ENCODE results near the gene MYO9B. TPM values are rescaled to one million over a fixed set of nuclear protein-coding genes. Genes with fewer than 3 reads are reported as not detected.

The MYO9B gene
- total RNA-seq, 1 donor from 2014 or later: 123 TPM

GRCh38 chr19:17155251-17155650 lies 79.7 kb downstream of the MYO9B start:
- H3K4me1 Mint-ChIP-seq (ENCODE audit: low read depth, unreplicated experiment): no peaks in the 10 kb centered on the region
- Histone ChIP-seq H4K20me1 (ENCODE audit: insufficient read depth, low read length) (peaks cover 11% of the 10 kb centered on the region), H3K4me3 (ENCODE audit: insufficient read depth, low read depth, low read length) (no peak overlapping the region), H3K79me2 (ENCODE audit: insufficient read depth, low read length) (peaks cover 10% of the 10 kb centered on the region), H3K27ac (ENCODE audit: low read depth, low read length) (no peak overlapping the region), H3K9ac (ENCODE audit: low read length) (no peak overlapping the region), H3K36me3 (ENCODE audit: insufficient read depth, low read length) (peaks cover 51% of the 10 kb centered on the region), H2AFZ (ENCODE audit: low read depth, low read length) (no peak overlapping the region), H3K4me2 (ENCODE audit: low read length) (no peak overlapping the region), H3K4me1 (ENCODE audit: insufficient read depth, low read length) (no peaks in the 10 kb centered on the region), H3K27me3 (ENCODE audit: insufficient read depth, low read length) (no peaks in the 10 kb centered on the region), H3K9me3 (ENCODE audit: insufficient read depth, low read depth, low read length) (no peaks in the 10 kb centered on the region)
- FAIRE-seq (no peak), DNase-seq (ENCODE audit: low read depth) (no peak)
- H3K9me3 Mint-ChIP-seq (ENCODE audit: unreplicated experiment): no peaks in the 10 kb centered on the region
- no peaks in the 10 kb centered on the region for H3K27me3 Mint-ChIP-seq (ENCODE audit: low read depth, unreplicated experiment)
- peaks cover 19% of the 10 kb centered on the region for H3K36me3 Mint-ChIP-seq (ENCODE audit: low read depth, unreplicated experiment)
- TF ChIP-seq, protein P1, sequence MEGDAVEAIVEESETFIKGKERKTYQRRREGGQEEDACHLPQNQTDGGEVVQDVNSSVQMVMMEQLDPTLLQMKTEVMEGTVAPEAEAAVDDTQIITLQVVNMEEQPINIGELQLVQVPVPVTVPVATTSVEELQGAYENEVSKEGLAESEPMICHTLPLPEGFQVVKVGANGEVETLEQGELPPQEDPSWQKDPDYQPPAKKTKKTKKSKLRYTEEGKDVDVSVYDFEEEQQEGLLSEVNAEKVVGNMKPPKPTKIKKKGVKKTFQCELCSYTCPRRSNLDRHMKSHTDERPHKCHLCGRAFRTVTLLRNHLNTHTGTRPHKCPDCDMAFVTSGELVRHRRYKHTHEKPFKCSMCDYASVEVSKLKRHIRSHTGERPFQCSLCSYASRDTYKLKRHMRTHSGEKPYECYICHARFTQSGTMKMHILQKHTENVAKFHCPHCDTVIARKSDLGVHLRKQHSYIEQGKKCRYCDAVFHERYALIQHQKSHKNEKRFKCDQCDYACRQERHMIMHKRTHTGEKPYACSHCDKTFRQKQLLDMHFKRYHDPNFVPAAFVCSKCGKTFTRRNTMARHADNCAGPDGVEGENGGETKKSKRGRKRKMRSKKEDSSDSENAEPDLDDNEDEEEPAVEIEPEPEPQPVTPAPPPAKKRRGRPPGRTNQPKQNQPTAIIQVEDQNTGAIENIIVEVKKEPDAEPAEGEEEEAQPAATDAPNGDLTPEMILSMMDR (IDR thresholded peaks at IDR 0.05; ENCODE audit: insufficient read depth, low read depth, low read length): no peak
- TF ChIP-seq EZH2 (IDR thresholded peaks at IDR 0.05; ENCODE audit: insufficient read depth, low read length): no peak
- no peak overlapping the region for H3K27ac Mint-ChIP-seq (ENCODE audit: unreplicated experiment)
- no peak overlapping the region for H3K4me3 Mint-ChIP-seq (ENCODE audit: unreplicated experiment)

- Mint-ChIP-seq H3K36me3 (ENCODE audit: low read depth, unreplicated experiment) (peaks cover 18% of the 10 kb centered on the region), H3K4me1 (ENCODE audit: low read depth, unreplicated experiment) (no peaks in the 10 kb centered on the region), H3K9me3 (ENCODE audit: unreplicated experiment) (no peaks in the 10 kb centered on the region), H3K27ac (ENCODE audit: unreplicated experiment) (no peak overlapping the region), H3K27me3 (ENCODE audit: low read depth, unreplicated experiment) (no peaks in the 10 kb centered on the region), H3K4me3 (ENCODE audit: unreplicated experiment) (no peak overlapping the region)
- H3K4me1 ChIP-seq (ENCODE audit: insufficient read depth, low read length): no peaks in the 10 kb centered on the region
- H3K9me3 ChIP-seq (ENCODE audit: insufficient read depth, low read depth, low read length): no peaks in the 10 kb centered on the region
- no peak for TF ChIP-seq EZH2 (IDR thresholded peaks at IDR 0.05; ENCODE audit: insufficient read depth, low read length)
- TF ChIP-seq, protein P1 (IDR thresholded peaks at IDR 0.05; ENCODE audit: insufficient read depth, low read depth, low read length): no peak
- FAIRE-seq: no peak
- H3K27me3 ChIP-seq (ENCODE audit: insufficient read depth, low read length): no peaks in the 10 kb centered on the region
- no peak overlapping the region for H3K4me3 ChIP-seq (ENCODE audit: insufficient read depth, low read depth, low read length)
- no peak overlapping the region for H2AFZ ChIP-seq (ENCODE audit: low read depth, low read length)
- no peak overlapping the region for H3K4me2 ChIP-seq (ENCODE audit: low read length)
- peaks cover 3% of the 10 kb centered on the region for H3K79me2 ChIP-seq (ENCODE audit: insufficient read depth, low read length)
- no peak overlapping the region for H3K9ac ChIP-seq (ENCODE audit: low read length)
- DNase-seq (ENCODE audit: low read depth): no peak
- H3K36me3 ChIP-seq (ENCODE audit: insufficient read depth, low read length): peaks cover 54% of the 10 kb centered on the region
- H3K27ac ChIP-seq (ENCODE audit: low read depth, low read length): no peak overlapping the region
- H4K20me1 ChIP-seq (ENCODE audit: insufficient read depth, low read length): peaks cover 6% of the 10 kb centered on the region
These were observed 80.8 kb downstream of the MYO9B start for GRCh38 chr19:17156296-17156946.

DNA sequence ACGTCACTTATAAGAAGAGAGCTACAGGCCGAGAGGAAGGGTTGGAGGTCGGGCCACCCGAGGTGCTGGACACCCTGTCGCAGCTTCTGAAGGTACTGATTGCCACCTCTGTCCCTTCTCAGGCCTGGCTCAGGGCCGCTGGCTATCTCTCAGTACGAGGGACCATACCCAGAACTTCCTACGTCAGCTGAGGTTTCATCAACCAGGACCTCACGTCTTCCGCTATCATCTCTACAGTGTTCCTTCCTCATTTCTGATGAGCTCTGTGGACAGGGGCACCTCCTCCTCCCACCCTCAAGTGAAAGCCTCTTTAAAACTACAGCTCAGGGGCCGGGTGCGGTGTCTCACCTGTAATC lies 81.3 kb downstream of the MYO9B start:
- no peaks in the 10 kb centered on the region for H3K9me3 ChIP-seq (ENCODE audit: insufficient read depth, low read depth, low read length)
- Mint-ChIP-seq H3K9me3 (ENCODE audit: unreplicated experiment) (no peaks in the 10 kb centered on the region), H3K36me3 (ENCODE audit: low read depth, unreplicated experiment) (peaks cover 17% of the 10 kb centered on the region), H3K4me3 (ENCODE audit: unreplicated experiment) (no peak overlapping the region), H3K4me1 (ENCODE audit: low read depth, unreplicated experiment) (no peaks in the 10 kb centered on the region), H3K27me3 (ENCODE audit: low read depth, unreplicated experiment) (no peaks in the 10 kb centered on the region), H3K27ac (ENCODE audit: unreplicated experiment) (no peak overlapping the region)
- no peaks in the 10 kb centered on the region for H3K4me1 ChIP-seq (ENCODE audit: insufficient read depth, low read length)
- H2AFZ ChIP-seq (ENCODE audit: low read depth, low read length): no peak overlapping the region
- DNase-seq (ENCODE audit: low read depth) (no peak), FAIRE-seq (no peak)
- no peak overlapping the region for H3K4me3 ChIP-seq (ENCODE audit: insufficient read depth, low read depth, low read length)
- H3K27me3 ChIP-seq (ENCODE audit: insufficient read depth, low read length): no peaks in the 10 kb centered on the region
- H3K9ac ChIP-seq (ENCODE audit: low read length): no peak overlapping the region
- H3K27ac ChIP-seq (ENCODE audit: low read depth, low read length): no peak overlapping the region
- H3K79me2 ChIP-seq (ENCODE audit: insufficient read depth, low read length): no peaks in the 10 kb centered on the region
- H3K36me3 ChIP-seq (ENCODE audit: insufficient read depth, low read length): peaks cover 56% of the 10 kb centered on the region
- peaks cover 6% of the 10 kb centered on the region for H4K20me1 ChIP-seq (ENCODE audit: insufficient read depth, low read length)
- no peak overlapping the region for H3K4me2 ChIP-seq (ENCODE audit: low read length)
- no peak for TF ChIP-seq EZH2 (IDR thresholded peaks at IDR 0.05; ENCODE audit: insufficient read depth, low read length)
- TF ChIP-seq, protein P1 (IDR thresholded peaks at IDR 0.05; ENCODE audit: insufficient read depth, low read depth, low read length): no peak
